Body of pancreas (tissue), 4 donors: ENCODE results near the gene ALOX5AP.

Experiments
- CTCF ChIP-seq, 7 experiments: fragments of 450-650 bp in 4 of 7; fragments of 200-600 bp in 3 of 7; sonication (generic) in 3 of 7; IDR thresholded peaks; one replicate each; pipeline ENCODE4 v1.5.1; 2016 to 2019; ENCODE audit warnings: antibody characterized with exemption in 7 of 7
- POLR2A ChIP-seq, 3 donors: fragments of 450-650 bp; IDR thresholded peaks; one replicate each; pipeline ENCODE4 v1.6.1; 2016; ENCODE audit warnings: antibody characterized with exemption in 3 of 3, mild to moderate bottlenecking in 2 of 3

- TF ChIP-seq CTCF (IDR thresholded peaks at IDR 0.05) (no peak), POLR2A (IDR thresholded peaks at IDR 0.05) (no peak)
Measured at GRCh38 chr13:30779016-30779415, 43.7 kb downstream of the ALOX5AP start.
